HG03196 (cell line): ENCODE measurements around the gene STK32C.

Experiments used
- ATAC-seq: cut with Tn5 transposase; IDR thresholded peaks from one replicate; pipeline ENCODE4 v1.9.1; 2021; ENCODE audit not compliant: unreplicated experiment

STK32C gene

GRCh38 chr10:132250481-132251475 lies 57.0 kb downstream of the STK32C start:
- ATAC-seq: no peak

DNA sequence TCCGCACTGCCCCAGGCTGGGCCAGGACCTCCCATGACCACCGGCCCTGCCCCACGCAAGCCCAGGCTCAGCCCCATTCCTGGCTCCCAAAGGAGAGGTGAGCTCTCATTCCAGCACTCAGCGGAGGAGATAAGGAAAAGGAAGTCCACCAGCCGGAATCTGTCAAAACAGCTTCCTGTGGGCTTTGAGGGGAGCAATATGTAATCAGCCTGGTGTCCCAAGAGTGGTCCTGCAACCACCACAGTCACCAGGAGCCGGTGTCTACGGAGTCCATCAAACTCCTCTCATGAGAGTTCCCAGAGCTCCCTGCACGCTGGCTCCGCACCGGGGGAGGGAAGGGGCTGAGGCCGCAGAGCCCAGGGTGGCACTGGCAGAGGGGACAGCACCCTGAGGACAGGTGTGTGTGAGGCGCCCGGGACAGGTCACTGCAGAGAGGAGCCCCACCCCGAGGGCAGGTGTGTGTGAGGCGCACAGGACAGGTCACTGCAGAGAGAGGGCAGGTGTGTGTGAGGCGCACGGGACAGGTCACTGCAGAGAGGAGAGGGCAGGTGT lies 57.9 kb downstream of the STK32C start:
- no peak for ATAC-seq

GRCh38 chr10:132249226-132249724 lies 58.5 kb downstream of the STK32C start:
- no peak for ATAC-seq

- ATAC-seq: no peak
These were observed 59.1 kb downstream of the STK32C start for GRCh38 chr10:132248455-132249225.

DNA sequence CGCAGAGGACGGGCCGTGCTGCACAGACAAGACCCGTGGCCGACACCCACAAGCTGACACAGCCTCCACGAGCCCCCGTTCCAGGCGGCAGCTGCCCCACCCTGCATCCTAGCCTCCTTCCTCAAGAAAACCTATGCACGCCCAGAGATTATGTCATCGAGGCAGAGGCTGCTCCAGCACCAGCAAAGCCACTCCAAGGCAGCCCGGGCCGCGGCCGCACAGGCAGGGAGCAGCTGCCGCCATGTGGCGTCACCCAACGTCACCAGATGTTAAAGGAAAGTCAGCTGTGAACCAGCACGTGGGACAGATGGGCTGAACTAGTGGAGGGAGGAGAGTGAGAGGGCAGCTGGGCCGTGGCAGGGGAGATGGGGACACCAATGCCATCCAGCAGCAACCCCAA lies 59.8 kb downstream of the STK32C start:
- no peak for ATAC-seq

GRCh38 chr10:132246296-132246695 lies 61.5 kb downstream of the STK32C start:
- no peak for ATAC-seq

GRCh38 chr10:132245056-132245455 lies 62.7 kb downstream of the STK32C start:
- ATAC-seq: no peak

- ATAC-seq: no peak
These were observed 64.1 kb downstream of the STK32C start for GRCh38 chr10:132243626-132244025.

GRCh38 chr10:132243141-132243540 lies 64.6 kb downstream of the STK32C start:
- ATAC-seq: no peak

DNA sequence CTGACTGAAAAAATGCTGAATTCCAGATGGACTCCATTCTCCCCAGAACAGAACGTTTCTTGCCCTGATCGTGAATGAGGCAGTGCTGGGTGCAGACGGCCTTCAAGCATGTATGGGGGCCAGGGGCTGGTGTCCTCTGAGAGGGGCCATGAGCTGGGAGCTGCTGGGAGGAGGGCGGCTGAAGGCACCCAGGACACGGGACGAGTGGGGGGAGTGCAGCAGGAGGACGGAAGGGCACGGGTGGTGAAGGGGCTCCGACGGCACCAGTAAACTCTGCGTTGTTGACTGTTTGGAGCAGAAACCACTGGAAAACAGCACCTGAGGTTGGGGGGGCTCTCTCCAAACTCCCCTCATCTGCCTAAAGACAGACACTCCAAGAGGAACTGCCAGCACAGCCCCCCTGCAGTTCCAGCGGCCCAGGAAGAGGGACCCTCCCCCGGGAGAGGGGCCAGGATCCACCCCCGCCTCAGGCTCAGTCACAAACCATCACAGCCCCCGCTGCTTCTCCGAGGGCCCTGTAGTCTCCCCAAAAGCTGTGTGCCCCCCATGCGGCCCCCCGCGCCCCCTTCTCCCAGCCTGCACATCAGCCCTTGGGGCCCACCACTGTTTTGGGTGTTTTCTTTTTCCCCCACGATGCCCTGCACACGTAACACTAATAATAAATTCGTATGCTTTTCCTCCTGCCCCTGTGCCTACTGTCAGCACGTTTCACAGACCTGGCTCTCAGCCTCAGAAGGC lies 65.5 kb downstream of the STK32C start:
- ATAC-seq: no peak

GRCh38 chr10:132241496-132241895 lies 66.3 kb downstream of the STK32C start:
- no peak for ATAC-seq

GRCh38 chr10:132241086-132241485 lies 66.7 kb downstream of the STK32C start:
- ATAC-seq: no peak

GRCh38 chr10:132240581-132240980 lies 67.2 kb downstream of the STK32C start:
- ATAC-seq: no peak

DNA sequence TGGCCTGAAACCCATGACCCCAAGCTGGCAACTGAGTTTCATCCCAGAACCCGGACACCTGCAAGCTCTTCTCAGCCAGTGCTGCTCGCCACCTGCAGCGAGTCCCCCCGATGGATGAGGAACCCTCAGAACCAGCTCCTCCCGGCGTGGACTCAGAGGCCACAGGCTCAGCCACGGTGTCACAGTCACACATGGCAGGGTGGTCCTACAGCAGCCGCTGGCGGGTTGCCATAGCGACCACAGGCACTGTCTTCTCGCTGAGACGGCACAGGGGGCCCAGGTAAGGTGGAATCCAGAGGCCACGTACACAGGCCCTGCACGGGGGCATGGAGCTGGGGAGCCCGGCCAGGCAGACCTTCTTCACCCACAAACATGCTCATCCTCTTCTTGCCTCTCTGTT lies 67.6 kb downstream of the STK32C start:
- no peak for ATAC-seq

- ATAC-seq: no peak
These were observed 68.4 kb downstream of the STK32C start for GRCh38 chr10:132239126-132240031.

DNA sequence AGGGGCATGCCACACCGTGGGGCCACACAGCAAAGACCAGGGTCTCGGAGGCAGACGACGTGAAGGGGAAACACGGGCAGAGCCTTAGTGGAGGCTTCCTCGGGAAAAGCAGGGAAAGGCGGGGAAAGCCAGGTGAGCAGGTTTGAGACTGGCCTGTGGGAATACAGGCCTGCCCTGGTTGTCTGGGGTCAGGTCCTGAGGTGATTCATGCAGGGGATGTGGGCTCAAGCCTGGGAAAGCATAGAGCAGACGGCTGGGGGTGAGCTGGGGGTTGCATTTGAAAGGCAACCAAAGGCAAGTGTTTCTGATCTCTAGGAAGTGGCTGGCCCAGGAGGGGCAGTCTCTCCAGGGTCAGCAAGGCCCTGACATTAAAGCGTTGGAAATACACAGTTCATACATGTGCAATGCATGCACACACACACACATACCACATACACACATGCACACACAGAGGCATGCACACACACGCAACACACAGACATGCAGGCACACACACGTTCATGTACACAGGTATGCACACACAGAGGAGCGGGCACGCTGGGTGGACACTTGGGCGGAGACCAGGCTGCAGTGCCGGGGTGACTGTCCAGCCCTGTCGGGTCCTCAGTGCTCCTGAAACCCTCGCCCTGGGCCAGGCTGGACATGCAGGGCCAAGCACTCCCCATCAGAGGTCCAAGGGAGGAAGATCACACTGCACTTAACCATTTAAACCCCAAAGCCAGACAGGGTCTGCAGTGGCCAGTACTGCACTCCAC lies 69.2 kb downstream of the STK32C start:
- ATAC-seq: no peak

DNA sequence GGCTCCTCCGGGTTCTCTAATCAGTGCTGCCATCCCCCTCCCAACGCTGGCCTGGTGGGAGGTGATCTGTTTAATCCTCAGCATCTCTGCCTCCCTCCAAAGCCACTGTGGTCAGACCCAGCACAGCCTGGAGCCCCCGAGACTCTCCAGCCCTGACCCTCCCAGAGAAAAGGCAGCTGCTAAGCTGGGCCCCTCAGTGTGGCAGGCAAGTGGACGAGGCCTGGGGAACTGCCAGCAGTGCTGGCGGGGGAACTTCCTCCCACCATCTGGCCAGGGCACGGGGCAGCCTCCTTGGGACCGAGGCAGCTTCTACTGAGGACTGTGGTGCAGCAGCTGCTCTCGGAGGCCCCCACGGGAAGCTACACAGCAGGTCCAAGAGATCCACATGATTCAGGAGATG lies 69.9 kb downstream of the STK32C start:
- ATAC-seq: no peak

GRCh38 chr10:132237396-132237795 lies 70.4 kb downstream of the STK32C start:
- no peak for ATAC-seq

- ATAC-seq: no peak
These were observed 70.9 kb downstream of the STK32C start for GRCh38 chr10:132236881-132237280.
